ENCODE measurements around the gene FSCN2.
"Not testable (repeated sequence)": the region's sequence is repeated elsewhere in the genome, so short reads cannot be mapped to it uniquely, and the experiment has no call there.

FSCN2 gene

GRCh38 chr17:81577278-81578000 lies 49.3 kb downstream of the FSCN2 start:
- DNase-seq (ENCODE audit: low read depth) = no peak

- DNase-seq (ENCODE audit: low read depth) = no peak
Observed at GRCh38 chr17:81578038-81578441, 49.9 kb downstream of the FSCN2 start.

GRCh38 chr17:81578561-81579225 lies 50.5 kb downstream of the FSCN2 start:
- DNase-seq (ENCODE audit: low read depth) = no peak

GRCh38 chr17:81579298-81579697 lies 51.1 kb downstream of the FSCN2 start:
- DNase-seq (ENCODE audit: low read depth) = no peak

GRCh38 chr17:81579821-81580321 lies 51.7 kb downstream of the FSCN2 start:
- no peak for DNase-seq (ENCODE audit: low read depth)

- no peak for DNase-seq (ENCODE audit: low read depth)
Observed at GRCh38 chr17:81580481-81580880, 52.3 kb downstream of the FSCN2 start.

GRCh38 chr17:81581758-81582157 lies 53.6 kb downstream of the FSCN2 start:
- DNase-seq (ENCODE audit: low read depth) = no peak

GRCh38 chr17:81582341-81582740 lies 54.2 kb downstream of the FSCN2 start:
- DNase-seq (ENCODE audit: low read depth) = no peak

GRCh38 chr17:81582749-81583148 lies 54.6 kb downstream of the FSCN2 start:
- no peak for DNase-seq (ENCODE audit: low read depth)

- no peak for DNase-seq (ENCODE audit: low read depth)
Observed at GRCh38 chr17:81583589-81584342, 55.6 kb downstream of the FSCN2 start.

- not testable (repeated sequence) for DNase-seq (ENCODE audit: low read depth)
Observed at GRCh38 chr17:81584771-81585170, 56.6 kb downstream of the FSCN2 start.

- no peak for DNase-seq (ENCODE audit: low read depth)
Observed at GRCh38 chr17:81586096-81586495, 57.9 kb downstream of the FSCN2 start.

All from T-helper 22 cell (primary cell).